Fibroblast of lung (primary cell): ENCODE measurements around the gene RALGPS2.

Experiments
- EZH2 ChIP-seq: IDR thresholded peaks from 2 replicates; pipeline ENCODE4 v1.5.1; 2012; ENCODE audit warnings: low read length, control low read depth, mild to moderate bottlenecking; ENCODE audit errors: missing control alignments
- TF ChIP-seq, protein P1 (sequence below), 2 donors: IDR thresholded peaks in 1 of 2; conservative IDR thresholded peaks in 1 of 2; 1 replicate in 1 of 2; 2 replicates in 1 of 2; pipeline ENCODE4 v1.5.1; 2011 to 2012; ENCODE audit warnings: low read length in 2 of 2, control low read depth in 1 of 2, inconsistent platforms in 1 of 2, low read depth in 1 of 2, mild to moderate bottlenecking in 1 of 2

DNA sequence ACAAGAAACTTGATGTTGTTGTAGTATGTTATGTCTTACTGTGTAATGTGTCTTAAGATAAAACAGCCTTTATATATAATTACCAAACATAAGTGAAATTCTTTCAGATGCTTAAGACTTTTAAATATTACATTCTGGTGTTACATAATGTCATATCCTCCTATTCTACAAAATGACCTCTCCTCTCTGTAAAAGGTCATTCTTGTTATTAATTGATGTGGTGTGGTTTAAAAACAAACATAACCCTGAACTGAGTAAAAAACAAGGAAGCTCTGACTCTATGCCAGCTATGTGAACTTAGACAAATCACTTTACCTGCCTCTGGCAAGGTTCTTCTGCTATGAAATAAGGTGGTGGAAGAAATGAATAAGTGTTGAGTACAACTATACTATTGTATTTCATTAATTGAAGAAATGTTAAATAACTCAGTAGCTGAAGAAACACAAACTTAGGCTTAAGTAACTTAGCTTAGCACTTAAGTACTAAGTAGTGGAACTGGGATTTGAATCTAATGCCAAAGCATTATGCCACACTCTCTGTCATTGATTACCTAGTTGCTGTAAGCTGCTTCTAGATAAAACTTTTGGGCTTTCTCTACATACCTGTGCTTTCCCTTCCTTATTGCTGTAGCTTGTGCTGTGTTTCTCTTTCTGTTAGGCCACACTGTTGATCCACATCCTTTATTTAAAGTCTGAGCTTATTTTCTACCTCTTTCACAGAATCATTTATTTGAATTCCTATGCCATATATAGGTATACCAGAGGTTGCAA is 146.7 kb downstream of the RALGPS2 start:
- TF ChIP-seq, protein P1, sequence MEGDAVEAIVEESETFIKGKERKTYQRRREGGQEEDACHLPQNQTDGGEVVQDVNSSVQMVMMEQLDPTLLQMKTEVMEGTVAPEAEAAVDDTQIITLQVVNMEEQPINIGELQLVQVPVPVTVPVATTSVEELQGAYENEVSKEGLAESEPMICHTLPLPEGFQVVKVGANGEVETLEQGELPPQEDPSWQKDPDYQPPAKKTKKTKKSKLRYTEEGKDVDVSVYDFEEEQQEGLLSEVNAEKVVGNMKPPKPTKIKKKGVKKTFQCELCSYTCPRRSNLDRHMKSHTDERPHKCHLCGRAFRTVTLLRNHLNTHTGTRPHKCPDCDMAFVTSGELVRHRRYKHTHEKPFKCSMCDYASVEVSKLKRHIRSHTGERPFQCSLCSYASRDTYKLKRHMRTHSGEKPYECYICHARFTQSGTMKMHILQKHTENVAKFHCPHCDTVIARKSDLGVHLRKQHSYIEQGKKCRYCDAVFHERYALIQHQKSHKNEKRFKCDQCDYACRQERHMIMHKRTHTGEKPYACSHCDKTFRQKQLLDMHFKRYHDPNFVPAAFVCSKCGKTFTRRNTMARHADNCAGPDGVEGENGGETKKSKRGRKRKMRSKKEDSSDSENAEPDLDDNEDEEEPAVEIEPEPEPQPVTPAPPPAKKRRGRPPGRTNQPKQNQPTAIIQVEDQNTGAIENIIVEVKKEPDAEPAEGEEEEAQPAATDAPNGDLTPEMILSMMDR (conservative IDR thresholded peaks at IDR 0.05 in 1 of 2, IDR thresholded peaks at IDR 0.05 in 1 of 2; ENCODE audit: low read depth in 1 of 2, low read length in 2 of 2): no peak
- TF ChIP-seq EZH2: no peak
